Sigmoid colon (tissue), 4 donors: Measurements from ENCODE around the gene ELAC2.

ENCODE experiments used
- CTCF ChIP-seq, 4 experiments: fragments of 450-650 bp in 3 of 4; fragments of 200-600 bp in 1 of 4; IDR thresholded peaks; one replicate each; pipeline ENCODE4 v1.5.1; 2016 to 2019; ENCODE audit warnings: antibody characterized with exemption in 4 of 4, mild to moderate bottlenecking in 3 of 4, moderate library complexity in 2 of 4
- EP300 ChIP-seq, 4 donors: sonication (generic); formaldehyde crosslinking; IDR thresholded peaks; one replicate each; pipeline ENCODE4 v1.6.1; 2017; ENCODE audit warnings: antibody characterized with exemption in 4 of 4
- POLR2A ChIP-seq, 2 donors: fragments of 450-650 bp; IDR thresholded peaks; one replicate each; pipeline ENCODE4 v1.6.1; 2016; ENCODE audit warnings: antibody characterized with exemption in 2 of 2, mild to moderate bottlenecking in 2 of 2, moderate library complexity in 2 of 2
- POLR2AphosphoS5 ChIP-seq, 4 donors: sonication (generic); formaldehyde crosslinking; IDR thresholded peaks; one replicate each; pipeline ENCODE4 v1.6.1; 2017; ENCODE audit warnings: antibody characterized with exemption in 4 of 4

DNA sequence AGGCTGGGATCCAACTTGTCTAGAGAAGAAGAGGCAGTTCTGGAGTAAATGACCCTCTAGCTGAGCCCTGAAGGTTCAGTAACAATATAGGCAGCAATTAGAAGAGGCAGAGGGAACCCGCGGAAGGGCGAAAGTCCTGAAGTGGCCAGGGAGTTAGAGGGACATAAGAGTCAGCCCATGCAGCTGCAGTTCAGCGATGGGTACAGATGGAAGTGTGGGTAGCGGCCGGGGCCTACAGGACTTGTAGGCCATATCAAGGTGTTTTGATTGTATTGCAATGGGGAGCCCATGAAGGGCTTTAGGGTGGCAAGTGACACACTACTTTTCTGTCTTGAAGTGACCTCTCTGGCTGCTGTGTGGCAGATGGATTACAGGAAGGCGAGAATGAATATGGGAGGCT, 3.0 kb downstream of the ELAC2 start:
- TF ChIP-seq POLR2A (IDR thresholded peaks at IDR 0.05) (no peak), POLR2AphosphoS5 (IDR thresholded peaks at IDR 0.05) (no peak), CTCF (IDR thresholded peaks at IDR 0.05) (no peak), EP300 (IDR thresholded peaks at IDR 0.05) (no peak)
